Right forelimb (tissue), 1 donor: Measurements from ENCODE around the gene SMIM17.
"Not testable (repeated sequence)": the region's sequence is repeated elsewhere in the genome, so short reads cannot be mapped to it uniquely, and the experiment has no call there.

ENCODE experiments used
- DNase-seq: peaks from one replicate; pipeline ENCODE4 v3.0.0-alpha.2; 2018

Gene SMIM17

DNA sequence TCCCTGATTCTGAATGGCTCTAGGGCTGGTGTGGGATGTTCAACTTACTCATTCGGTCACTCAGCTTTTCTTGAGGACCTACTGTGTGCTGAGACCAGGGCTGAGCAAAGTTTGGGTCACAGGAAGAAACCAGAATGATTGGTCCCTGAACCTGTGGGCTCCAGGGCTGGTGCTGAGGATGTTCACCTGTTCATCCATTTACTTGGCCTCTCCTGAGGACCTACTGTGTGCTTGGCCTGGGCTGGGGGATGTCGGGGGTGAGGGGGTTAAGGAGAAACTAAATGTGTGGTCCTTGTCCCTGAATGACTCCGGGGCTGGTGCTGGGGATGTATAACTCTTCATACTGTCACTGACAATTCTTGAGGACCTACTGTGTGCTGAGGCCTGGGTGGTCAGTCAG, 18.3 kb downstream of the SMIM17 start:
- no peak for DNase-seq

DNA sequence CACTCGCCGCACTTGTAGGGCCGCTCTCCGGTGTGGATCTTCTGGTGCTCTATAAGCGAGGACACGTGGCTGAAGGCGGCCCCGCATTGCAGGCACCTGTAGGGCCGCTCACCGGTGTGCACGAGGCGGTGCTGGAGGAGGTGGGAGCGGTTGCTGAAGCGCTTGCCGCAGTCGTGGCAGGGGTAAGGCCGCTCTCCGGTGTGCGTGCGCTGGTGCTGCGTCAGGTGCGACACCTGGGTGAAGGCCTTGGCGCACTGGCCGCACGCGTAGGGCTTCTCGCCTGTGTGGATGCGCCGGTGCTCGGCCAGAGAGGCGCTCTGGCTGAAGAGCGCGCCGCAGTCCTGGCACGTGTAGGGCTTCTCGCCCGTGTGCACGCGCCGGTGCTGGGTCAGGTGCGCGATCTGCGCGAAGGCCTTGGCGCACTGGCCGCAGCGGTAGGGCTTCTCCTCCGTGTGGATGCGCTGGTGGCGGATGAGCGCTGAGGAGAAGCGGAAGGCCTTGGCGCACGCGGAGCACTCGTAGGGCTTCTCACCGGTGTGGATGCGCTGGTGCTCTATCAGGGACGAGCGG, 21.1 kb downstream of the SMIM17 start:
- DNase-seq: no peak

- no peak for DNase-seq
These were observed 21.6 kb downstream of the SMIM17 start for GRCh38 chr19:56664511-56664910.

- no peak for DNase-seq
These were observed 24.4 kb downstream of the SMIM17 start for GRCh38 chr19:56667311-56667870.

DNA sequence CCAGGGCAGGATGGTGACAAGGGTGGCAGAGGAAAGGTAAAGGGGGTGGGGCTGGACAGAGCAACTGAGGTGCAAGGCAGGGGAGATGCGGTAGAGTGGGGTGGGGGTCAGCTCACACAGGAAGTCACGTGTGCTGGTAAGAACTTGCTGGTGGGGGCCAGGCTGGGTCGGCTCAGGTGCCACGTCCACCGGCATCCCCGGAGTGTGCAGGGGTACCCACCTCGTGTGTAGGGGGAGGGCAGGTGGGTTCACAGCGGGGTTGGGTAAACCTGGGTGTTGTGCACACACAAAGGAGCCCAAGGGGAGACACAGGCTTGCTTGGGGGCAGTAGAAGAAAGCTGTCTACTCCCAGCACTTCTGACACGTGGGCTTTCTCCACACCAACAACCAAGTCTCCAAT, 25.7 kb downstream of the SMIM17 start:
- no peak for DNase-seq

DNA sequence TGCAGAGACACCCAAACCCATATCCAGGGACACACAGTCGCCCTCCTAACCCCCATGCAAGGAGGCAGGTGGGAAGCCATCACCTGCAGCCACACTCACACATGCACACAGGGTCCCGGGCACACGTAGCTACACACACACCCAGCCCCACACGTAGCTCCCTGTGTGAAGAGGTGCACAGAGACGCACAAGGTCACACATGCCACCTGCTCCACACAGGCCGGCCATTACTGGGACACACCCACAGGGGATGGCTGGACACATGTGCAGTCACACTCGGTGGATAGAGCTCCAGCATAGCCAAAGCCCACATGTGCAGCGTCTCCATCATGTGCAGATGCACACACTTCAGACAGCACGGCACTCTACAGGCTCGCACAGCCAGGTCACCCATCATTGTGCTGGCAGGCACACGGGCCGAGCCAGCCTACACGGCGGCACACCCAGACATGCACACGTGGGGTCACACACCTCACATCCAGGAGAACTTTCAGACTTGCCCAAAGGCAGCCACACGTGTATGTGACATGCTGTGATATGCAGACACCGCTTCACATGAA, 27.5 kb downstream of the SMIM17 start:
- no peak for DNase-seq

DNA sequence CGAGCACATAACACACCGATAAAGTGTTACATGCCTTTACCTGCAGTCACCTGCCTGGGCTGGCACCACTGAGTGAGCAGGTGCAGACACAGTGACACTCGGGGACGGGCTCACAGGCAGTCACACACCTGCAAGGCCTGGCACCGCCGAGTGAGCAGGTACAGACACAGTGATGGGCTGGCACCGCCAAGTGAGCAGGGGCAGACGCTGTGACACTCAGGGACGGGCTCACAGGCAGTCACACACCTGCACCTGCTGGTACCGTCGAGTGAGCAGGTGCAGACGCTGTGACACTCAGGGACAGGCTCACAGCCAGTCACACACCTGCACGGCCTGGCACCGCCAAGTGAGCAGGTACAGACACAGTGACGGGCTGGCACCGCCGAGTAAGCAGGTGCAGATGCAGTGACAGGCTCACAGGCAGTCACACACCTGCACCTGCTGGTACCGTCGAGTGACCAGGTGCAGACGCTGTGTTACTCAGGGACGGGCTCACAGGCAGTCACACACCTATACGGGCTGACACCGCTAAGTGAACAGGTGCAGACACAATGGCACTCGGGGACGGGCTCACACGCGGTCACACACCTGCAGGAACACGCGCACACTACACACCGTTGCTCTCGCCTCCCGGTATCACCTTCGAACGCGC, 28.1 kb downstream of the SMIM17 start:
- no peak for DNase-seq

DNA sequence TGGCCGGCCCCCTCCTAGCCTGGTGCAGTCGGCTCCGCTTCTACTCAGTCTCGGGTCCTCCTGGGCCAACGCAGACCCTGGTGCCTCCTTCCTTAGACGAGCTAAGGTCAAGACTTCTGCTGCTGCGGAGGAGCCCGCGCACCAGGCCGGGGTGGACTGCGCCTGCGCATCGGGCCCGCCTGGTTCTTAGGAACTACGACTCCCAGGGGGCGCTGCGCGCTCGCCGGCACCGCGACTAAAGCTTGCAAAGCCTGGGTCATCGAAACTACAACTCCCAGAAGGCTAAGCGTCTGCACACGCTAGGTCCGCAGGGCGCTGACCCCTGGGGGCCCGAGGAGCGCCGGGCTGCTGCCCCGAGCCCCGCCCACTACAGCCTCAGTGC, 28.6 kb downstream of the SMIM17 start, which contains the start of gene ZNF835:
ZNF835 (minus strand) TSS at position 145 of the 382 bp plus-strand sequence. CDS start 6,559 bp downstream, outside the sequence.
- DNase-seq: peak; percentile 92

GRCh38 chr19:56672610-56673009, 29.7 kb downstream of the SMIM17 start:
- not testable (repeated sequence) for DNase-seq

DNA sequence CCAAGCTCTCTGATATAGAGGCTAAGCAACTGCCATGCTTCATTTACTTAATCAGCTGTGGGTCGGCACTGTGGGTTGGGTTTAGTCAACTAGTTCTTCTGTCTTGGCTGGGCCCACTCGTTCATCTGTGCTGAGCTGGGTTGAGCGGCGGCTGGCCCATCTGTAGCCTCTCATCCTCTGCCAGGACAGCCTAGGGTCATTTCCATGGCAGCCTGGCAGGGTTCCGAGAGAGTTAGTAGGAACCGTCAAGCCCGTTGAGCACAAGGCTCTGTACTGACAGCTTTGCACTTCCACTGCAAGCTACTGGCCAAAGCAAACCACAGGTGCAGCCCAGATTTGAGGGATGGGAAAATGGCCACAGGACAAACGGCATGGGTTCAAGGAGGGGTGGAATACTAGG, 35.2 kb downstream of the SMIM17 start:
- no peak for DNase-seq

DNA sequence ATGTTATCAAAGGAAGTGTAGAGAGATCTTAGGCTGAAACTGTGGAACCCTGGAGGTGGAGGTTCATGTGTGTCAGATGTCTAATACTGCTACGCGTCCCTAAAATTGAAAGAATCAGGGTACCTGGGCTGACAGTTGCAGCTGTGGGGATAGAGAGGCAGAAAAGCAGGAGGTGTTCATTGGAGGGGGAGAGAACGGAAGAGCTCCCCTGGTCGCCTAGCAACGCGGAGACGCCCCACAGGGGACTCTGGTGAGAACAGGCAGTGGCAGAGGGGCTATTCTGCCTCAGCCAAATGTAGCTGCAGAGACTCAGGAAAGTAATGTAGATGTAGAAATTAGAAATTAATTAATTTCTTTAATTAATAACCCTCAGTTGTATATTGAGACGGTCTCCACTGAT, 38.7 kb downstream of the SMIM17 start:
- no peak for DNase-seq

DNA sequence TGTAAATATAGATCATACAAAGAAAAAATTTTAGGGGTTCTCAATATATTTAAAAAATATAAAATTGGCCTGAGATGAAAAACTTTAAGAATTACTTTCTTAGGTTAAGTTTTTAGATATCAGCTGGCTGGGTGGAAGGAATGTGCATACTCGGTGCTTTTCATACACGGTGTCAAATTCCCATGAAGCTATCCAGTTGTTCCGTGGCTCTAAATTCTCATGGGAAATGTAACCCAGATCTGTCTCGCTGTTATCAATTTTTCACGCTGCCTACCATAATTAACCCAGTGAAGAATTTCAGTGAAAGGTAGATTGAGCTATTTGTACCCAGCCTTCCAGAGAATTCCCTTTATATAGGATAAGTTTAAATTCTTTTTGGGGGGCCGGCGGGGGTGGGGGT, 40.2 kb downstream of the SMIM17 start:
- no peak for DNase-seq

DNA sequence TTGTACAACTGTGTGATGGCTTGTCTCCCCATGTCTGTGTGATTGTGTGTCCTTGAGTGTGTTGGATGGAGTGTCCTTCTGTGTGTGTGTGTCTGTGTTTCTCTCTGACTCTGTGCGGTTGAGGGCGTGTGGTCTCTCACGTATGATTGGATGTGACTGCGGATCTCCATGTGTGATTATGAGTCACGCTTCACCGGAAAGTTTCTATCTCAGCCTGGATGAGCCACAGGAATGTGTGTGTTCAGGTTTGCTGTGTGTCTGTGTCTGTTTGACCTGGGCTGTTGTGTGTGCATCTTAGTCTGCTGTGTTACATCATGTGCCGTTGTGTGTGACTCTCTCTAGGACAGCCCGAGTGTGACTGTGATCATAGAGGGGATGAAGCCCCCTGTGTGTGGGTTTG, 44.1 kb downstream of the SMIM17 start:
- DNase-seq: no peak

DNA sequence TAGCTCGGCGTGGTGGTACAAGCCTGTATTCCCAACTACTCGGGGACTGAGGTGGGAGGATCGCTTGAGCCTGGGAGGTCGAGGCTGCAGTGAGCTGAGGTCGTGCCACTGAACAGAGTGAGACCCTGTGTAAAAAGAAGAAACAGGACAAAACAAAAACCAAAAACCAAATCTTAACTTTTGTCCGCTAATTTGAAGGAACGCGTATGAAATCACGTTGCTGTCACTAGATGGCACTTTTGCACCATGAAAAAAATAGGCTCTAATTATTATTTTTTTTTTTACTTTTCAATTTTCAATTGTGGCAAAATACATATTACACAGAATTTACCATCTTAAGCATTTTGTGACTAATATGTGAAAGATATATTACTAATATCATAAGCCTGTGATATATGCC, 46.2 kb downstream of the SMIM17 start:
- DNase-seq: no peak

GRCh38 chr19:56690670-56691069, 47.7 kb downstream of the SMIM17 start:
- DNase-seq: no peak

- DNase-seq: no peak
These were observed 49.4 kb downstream of the SMIM17 start for GRCh38 chr19:56692206-56692895.

DNA sequence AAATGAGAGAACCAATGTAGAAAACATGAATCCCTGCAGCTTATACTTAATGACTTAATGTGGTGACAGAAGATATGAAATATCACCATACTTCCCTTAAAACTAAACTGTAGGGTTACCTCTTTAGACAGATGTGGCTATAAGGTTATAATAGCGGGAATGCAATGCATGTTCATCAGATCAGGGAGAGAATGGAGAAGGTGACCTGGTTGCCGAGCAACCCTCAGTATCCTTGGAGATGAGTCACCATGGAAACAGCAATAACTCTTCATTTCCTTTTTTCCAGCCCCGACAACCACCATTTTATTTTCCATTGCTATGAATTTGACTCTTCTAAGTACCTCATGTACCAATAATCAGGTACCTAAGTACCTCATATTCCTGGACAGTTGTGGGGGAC, 56.6 kb downstream of the SMIM17 start:
- DNase-seq: no peak

DNA sequence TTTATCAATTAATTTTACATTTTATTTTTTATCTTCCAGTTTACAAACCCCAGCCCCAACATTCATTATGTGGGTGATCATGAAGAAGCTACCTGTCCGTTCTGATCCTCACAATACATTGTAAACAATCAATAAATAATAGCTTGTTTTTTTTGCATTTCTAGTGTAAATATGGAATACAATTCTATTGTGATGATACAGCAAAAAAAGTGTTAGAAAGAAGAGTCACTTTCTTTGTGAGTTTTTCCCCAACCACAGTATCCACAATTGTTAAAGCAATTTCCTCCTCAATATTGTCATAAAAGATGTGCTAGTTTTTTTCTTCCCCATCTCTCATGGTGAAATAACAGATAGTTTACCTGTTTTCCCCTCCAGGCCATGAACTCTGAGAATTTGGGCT, 58.9 kb downstream of the SMIM17 start:
- DNase-seq: no peak

DNA sequence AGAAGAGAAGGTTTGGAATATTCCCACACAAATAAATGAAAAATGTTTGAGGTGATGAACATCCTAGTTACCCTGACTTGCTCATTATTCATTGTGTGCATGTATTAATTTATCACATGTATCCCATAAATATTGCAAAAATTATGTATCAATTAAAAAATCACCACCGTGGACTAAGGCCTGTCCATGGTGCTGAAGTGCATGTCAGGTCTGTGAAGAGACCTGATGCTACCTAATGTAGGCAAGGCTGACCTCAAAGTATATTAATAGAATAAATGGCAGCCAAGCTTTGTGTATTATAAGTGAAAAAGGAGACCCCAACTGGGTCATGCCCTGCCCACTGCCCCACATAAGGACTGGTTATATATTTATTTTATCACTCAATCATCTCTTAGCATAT, 63.0 kb downstream of the SMIM17 start:
- no peak for DNase-seq
